GM18505 (cell line): Measurements from ENCODE around the gene CD8A.
"Not testable (repeated sequence)": the region's sequence is repeated elsewhere in the genome, so short reads cannot be mapped to it uniquely, and the experiment has no call there.

Source experiments
- ATAC-seq: cut with Tn5 transposase; IDR thresholded peaks from one replicate; pipeline ENCODE4 v1.9.1; 2021; ENCODE audit not compliant: unreplicated experiment
- POLR2A ChIP-seq: IDR thresholded peaks from 4 replicates; pipeline ENCODE4 v1.6.1; 2011; ENCODE audit warnings: borderline replicate concordance; ENCODE audit not compliant: insufficient read depth, insufficient read length; ENCODE audit errors: extremely low read depth

Gene CD8A

DNA sequence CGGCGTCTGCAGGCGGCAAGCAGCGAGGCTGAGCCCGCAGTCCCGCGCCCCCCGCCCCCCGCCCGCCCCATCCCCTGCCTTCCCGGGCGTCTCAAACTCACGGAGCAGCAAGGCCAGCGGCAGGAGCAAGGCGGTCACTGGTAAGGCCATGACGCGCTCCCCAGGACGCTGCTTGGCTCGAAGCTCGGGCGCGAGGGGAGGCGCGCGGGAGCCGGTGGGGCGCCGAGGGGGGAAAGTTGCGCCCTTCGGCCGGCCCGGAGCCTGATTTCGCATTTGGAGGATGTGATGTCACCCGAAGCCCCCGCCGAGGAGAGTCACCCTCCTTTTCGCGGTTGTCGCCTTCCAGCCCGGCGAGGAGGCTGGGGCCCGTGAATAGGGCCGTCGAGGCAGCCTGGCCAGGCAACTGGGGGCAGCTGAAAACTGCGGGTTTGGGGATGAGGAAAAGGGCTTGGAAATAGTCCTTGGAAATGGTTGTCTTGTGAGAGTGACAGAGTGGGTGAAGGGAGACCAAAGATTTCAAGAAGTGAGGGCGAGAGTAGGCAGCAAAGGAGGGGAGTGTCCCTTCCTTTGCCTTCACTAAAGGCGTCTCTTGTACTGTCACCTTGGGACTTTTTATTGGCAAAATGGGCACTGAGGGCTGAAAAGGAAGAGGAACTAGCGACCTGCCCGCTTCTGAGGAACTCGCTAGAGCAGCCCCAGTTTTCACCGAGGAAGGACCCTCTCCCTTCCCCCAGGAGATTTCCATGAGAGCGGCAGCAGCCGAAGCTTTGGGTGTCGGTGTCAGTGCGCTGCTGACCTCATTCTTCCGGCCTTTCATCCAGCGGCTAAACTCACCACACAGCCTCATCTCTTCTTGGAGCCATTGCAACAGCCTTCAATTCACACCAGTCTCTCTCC lies at the start of gene CD8A:
Gene CD8A, minus strand, starts transcription at position 238 of the 897 bp plus-strand sequence. Its CDS starts 88 bp downstream, at position 150.
- no peak for TF ChIP-seq POLR2A
- no peak for ATAC-seq

DNA sequence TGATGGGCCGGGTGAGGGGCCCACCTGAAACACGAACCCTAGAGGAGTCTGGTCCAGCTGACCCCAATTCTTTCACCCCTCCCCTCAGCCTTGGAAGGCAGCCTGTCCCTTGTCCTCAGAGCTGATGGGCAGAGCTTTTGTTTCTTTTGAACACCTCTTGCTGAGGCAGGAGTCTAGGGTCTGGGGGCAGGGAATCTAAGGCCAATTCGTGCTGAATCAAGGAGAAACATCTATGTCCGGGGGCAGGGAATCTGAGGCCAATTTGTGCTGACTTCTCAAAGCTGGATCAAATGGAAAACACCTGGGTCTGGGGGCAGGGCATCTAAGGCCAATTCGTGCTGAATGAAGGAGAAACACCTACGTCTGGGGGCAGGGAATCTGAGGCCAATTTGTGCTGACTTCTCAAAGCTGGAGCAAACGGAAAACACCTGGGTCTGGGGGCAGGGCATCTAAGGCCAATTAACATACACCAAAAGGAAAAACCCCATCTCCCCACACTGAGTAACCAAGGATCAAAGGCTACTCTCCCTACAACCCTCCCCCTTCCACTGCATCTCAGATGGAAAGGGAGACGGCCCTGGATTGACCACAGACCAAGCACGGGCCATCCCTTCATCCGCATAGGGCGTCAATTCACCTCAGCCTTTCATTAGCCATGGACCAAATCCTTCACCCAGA lies 49.3 kb upstream of the CD8A start:
- not testable (repeated sequence) for ATAC-seq

- ATAC-seq, result not testable (repeated sequence)
These were observed 48.7 kb upstream of the CD8A start for GRCh38 chr2:86839455-86839854.

DNA sequence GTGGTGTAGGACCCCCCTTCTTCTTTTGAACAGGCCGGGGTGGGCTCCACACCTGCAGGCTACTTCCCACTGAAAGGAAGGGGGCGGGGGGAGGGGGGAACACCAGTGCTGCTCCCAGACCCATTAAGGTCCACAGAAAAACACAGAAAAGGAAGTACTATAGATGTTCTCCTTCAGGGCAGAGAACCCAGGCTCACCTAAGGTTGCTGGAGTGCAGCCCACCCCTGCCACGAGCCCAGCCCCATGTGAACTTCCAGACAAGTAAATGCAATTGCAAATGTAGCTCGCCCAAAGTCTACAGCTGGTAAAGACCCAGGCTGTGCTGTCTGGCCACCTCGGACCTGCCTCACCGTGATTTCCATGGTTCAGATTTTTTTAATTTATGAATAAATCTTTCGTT lies 47.0 kb upstream of the CD8A start:
- not testable (repeated sequence) for ATAC-seq

GRCh38 chr2:86836915-86837695 lies 46.4 kb upstream of the CD8A start:
- not testable (repeated sequence) for ATAC-seq

- not testable (repeated sequence) for ATAC-seq
These were observed 44.8 kb upstream of the CD8A start for GRCh38 chr2:86835548-86835889.

DNA sequence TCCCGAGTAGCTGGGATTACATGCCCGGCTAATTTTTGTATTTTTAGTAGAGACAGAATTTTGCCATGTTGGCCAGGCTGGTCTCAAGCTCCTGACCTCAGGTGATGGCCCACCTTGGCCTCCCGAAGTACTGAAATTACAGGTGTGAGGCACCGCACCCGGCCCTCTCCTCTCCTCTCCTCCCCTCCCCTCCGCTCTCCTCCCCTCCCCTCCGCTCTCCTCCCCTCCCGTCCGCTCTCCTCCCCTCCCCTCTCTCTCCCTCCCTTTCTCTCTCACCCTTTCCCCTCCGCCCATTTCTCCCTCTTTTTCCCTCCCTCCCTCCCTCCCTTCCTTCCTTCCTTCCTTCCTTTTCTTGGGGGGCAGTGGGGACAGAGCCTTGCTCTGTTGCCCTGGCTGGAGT lies 42.6 kb upstream of the CD8A start:
- TF ChIP-seq POLR2A, result no peak
- no peak for ATAC-seq

- no peak for TF ChIP-seq POLR2A
- ATAC-seq, result no peak
These were observed 41.8 kb upstream of the CD8A start for GRCh38 chr2:86832334-86833096.

DNA sequence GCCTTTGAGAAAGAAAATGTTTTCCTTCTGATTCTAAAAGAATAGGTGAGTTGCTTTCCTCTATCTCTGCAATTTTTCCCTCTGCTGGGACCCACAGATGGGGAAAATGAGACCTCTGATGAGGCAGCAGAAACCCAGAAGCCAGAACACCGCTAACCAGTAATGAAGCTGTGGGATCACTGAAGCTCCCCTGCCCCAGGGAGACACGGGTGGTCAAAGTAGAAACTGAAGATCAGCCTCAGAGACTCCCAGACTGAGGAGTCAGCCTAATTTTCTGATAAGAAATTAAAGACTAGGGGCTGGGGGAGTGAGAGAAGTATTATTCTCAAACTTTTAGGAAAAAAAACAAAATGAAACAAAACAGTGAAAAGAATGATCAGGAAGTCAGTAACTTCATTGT lies 40.8 kb upstream of the CD8A start:
- ATAC-seq, result no peak
- TF ChIP-seq POLR2A, result no peak

GRCh38 chr2:86826951-86827350 lies 36.2 kb upstream of the CD8A start:
- ATAC-seq, result no peak
- TF ChIP-seq POLR2A, result no peak

GRCh38 chr2:86825693-86826381 lies 35.1 kb upstream of the CD8A start:
- no peak for ATAC-seq
- TF ChIP-seq POLR2A, result no peak

GRCh38 chr2:86825036-86825692 lies 34.5 kb upstream of the CD8A start:
- no peak for TF ChIP-seq POLR2A
- ATAC-seq, result no peak
